Activated T-cell treated with anti-CD3 and anti-CD28 coated beads, Interleukin-2, amount 50 U/mL, for 4 hours (primary cell): ENCODE data around the gene SLC2A11. TPM values are rescaled to one million over a fixed set of nuclear protein-coding genes. Genes with fewer than 3 reads are reported as not detected.
"Not testable (repeated sequence)": the region's sequence is repeated elsewhere in the genome, so short reads cannot be mapped to it uniquely, and the experiment has no call there.

Source experiments
- ATAC-seq, 2 donors: fragments of 200-7000 bp; cut with Tn5 transposase; one replicate each; pipeline ENCODE4 v1.10.0; 2021
- DNase-seq: peaks from one replicate; pipeline ENCODE4 v3.0.0-alpha.2; 2020
- H3K27me3 Mint-ChIP-seq: one replicate; pipeline ENCODE4 v1.8.0; 2021; ENCODE audit warnings: low read depth, mixed read lengths
- H3K36me3 Mint-ChIP-seq: one replicate; pipeline ENCODE4 v1.8.0; 2022; ENCODE audit warnings: mixed read lengths; ENCODE audit not compliant: insufficient read depth
- H3K4me1 Mint-ChIP-seq: one replicate; pipeline ENCODE4 v1.8.0; 2021; ENCODE audit warnings: low read depth, mixed read lengths
- H3K4me3 Mint-ChIP-seq: one replicate; pipeline ENCODE4 v1.8.0; 2021; ENCODE audit warnings: mild to moderate bottlenecking, moderate library complexity, mixed read lengths
- H3K9me3 Mint-ChIP-seq: one replicate; pipeline ENCODE4 v1.8.0; 2021; ENCODE audit warnings: mixed read lengths
- total RNA-seq, 3 donors: library from RNA; stranded (reverse); gene quantifications; one replicate each; pipeline ENCODE4 v1.2.1, GENCODE V29; 2021

The SLC2A11 gene
- total RNA-seq, 3 donors from 2014 or later = 2.0 to 3.3 (median 2.4) TPM

- no peak for DNase-seq
- Mint-ChIP-seq H3K9me3 (no peaks in the 10 kb centered on the region), H3K36me3 (no peaks in the 10 kb centered on the region), H3K27me3 (no peaks in the 10 kb centered on the region), H3K4me3 (no peak overlapping the region), H3K4me1 (peaks cover 4% of the 10 kb centered on the region)
- no peak for ATAC-seq
Observed at GRCh38 chr22:23847991-23848864, 9.4 kb upstream of the SLC2A11 start.

DNA sequence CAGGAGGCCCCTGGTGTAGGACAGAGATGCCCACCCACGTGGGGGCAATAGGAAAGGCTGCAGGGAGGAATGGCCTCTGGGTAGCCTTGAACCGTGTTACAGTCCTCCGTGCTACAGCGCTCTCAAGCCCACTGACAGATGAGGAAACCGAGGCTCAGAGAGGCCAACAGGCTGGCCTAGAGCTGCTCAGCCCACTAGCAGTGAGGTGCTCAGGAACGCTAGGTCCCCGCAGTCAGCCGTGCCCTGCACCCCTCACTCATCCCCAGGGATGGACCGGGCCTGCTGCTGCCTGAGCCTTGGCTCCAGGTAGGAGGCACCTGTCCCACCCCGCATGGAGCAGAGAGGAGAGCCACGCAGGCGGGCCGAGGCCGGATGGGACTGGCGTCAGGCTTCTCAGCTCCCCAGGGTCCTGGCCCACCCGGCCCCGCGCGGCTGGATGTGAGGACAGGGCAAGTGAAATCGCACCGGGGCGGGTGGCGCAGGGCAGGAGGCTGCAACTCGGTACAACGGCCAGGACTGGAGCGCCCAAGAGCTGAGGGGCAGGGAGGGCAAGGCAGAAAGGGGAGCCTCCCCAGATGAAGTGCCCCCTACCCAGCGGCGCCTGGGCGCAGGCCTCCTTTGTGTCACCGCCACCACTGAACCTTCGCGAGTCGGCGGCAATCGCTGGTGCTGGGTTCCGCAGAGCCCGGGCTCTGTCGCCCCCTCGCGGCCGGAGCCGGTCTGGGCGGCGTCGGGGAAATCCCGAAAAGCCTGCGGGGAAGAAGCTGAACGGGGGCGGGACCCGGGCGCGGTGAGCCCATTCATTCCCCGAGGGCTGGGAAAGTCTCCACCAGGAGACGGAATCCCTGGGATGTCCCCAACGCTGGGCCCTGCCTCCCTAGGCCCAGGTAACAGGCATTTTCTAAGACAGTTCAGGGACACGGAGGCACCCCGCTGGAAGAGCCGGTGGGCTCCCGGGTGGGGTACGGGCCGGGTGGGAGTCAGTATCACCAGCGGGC is 8.4 kb upstream of the SLC2A11 start:
- Mint-ChIP-seq H3K36me3 (no peaks in the 10 kb centered on the region), H3K9me3 (no peaks in the 10 kb centered on the region), H3K4me3 (no peak overlapping the region), H3K4me1 (peaks cover 4% of the 10 kb centered on the region), H3K27me3 (no peaks in the 10 kb centered on the region)
- peak; percentile 88 for DNase-seq
- peak; percentile 91 to 94 for ATAC-seq

DNA sequence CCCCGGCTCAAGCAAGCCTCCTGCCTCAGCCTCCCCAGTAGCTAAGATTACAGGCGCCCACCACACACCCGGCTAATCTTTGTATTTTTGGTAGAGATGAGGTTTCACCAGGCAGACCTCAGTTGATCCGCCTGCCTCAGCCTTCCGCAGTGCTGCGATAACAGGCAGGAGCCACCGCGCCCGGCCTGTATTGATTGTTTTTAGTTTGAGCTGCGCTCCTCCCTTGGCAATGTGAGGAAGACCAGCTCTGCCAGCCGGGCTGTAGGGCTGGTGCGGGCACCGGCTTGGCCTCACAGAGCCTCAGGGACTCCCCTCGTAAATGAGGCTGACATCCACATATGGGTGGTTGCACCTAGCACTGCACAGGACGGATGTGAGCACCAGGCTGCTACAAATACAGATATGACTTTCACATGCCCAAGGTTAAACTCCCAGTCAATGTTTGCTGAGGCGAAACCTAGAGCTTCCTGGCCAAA is 7.5 kb upstream of the SLC2A11 start:
- H3K27me3 Mint-ChIP-seq = no peaks in the 10 kb centered on the region
- H3K4me3 Mint-ChIP-seq = no peak overlapping the region
- no peaks in the 10 kb centered on the region for H3K9me3 Mint-ChIP-seq
- DNase-seq (no peak), ATAC-seq (no peak)
- H3K4me1 Mint-ChIP-seq = peaks cover 4% of the 10 kb centered on the region
- H3K36me3 Mint-ChIP-seq = no peaks in the 10 kb centered on the region

DNA sequence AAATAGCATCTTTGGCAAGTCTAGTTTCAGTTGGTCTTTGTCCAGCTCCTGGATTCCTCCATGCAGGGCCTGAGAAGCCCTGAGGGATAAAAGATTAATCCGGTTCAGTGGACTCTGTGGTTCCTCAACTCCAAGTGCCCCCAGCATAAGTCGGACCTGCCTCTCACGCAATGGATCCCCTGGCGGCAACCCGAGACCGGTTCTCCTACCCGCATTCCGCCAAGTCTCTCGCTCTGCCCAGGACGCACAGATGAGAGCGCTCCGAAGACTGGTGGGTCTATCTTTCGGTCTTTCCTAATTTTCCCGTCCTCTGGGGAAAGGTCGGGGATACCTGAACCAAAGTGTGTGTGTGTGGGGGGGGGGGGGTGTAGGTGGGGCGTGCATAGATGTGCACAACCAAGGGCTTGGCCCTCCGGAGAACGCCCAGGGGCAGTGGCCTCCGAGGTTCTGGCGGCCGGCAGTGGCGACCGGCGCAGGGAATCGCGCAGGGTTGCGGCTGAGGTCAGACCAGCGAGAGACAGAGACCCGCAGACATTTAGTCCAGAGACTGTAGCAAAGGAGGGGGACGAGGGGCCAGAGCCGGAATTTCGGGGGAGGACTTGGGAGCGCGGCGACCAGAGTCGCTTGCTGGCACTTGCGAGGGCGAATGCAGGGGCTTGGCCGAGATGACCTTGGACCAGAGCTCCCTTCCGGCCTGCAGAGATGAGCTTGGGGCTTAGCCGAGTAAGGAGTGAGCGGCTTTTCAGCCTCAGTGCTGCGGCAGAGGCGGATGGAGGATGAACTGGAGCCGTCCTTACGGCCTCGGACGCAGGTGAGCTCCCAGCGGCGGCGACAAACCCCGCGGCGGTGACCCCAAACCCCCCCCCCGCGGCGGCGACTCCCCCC is 712 bp upstream of the SLC2A11 start:
- DNase-seq (no peak), ATAC-seq (peak; percentile 49 to 51)
- H3K27me3 Mint-ChIP-seq = no peaks in the 10 kb centered on the region

DNA sequence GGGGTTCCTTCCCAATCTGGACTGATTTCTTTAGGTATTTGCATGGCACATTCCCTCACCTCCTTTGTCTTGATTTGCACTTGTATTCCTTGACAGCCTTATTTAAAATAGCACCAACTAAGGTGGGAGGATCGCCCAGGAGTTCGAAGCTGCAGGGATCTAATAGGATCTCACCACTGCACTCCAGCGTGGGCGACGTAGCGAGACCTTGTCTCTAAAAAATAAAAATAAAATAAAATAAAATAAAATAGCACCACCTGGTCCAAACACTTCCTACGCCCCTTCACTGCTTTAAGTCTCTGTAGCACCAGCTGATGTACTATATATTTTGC is 775 bp downstream of the SLC2A11 start:
- ATAC-seq (no peak), DNase-seq (no peak)
- Mint-ChIP-seq H3K36me3 (no peaks in the 10 kb centered on the region), H3K27me3 (no peaks in the 10 kb centered on the region), H3K4me1 (peaks cover 18% of the 10 kb centered on the region), H3K9me3 (no peaks in the 10 kb centered on the region), H3K4me3 (peak overlapping the region; percentile 87)

More for the DNA sequence above, 712 bp upstream of the SLC2A11 start:
- peak overlapping the region; percentile 87 for H3K4me3 Mint-ChIP-seq
- H3K4me1 Mint-ChIP-seq = peaks cover 18% of the 10 kb centered on the region
- no peaks in the 10 kb centered on the region for H3K9me3 Mint-ChIP-seq
- H3K36me3 Mint-ChIP-seq = no peaks in the 10 kb centered on the region

GRCh38 chr22:23859201-23859600 is 1.5 kb downstream of the SLC2A11 start:
- DNase-seq = no peak
- Mint-ChIP-seq H3K4me3 (peak overlapping the region; percentile 87), H3K36me3 (peaks cover 2% of the 10 kb centered on the region), H3K4me1 (peaks cover 18% of the 10 kb centered on the region), H3K9me3 (no peaks in the 10 kb centered on the region), H3K27me3 (no peaks in the 10 kb centered on the region)
- no peak for ATAC-seq

GRCh38 chr22:23860187-23860586 is 2.5 kb downstream of the SLC2A11 start:
- not testable (repeated sequence) for H3K9me3 Mint-ChIP-seq, DNase-seq, H3K4me3 Mint-ChIP-seq, H3K27me3 Mint-ChIP-seq, ATAC-seq, H3K36me3 Mint-ChIP-seq
- H3K4me1 Mint-ChIP-seq = peaks cover 18% of the 10 kb centered on the region

- Mint-ChIP-seq H3K36me3 (peaks cover 6% of the 10 kb centered on the region), H3K27me3 (no peaks in the 10 kb centered on the region), H3K4me1 (peaks cover 14% of the 10 kb centered on the region), H3K4me3 (no peak overlapping the region), H3K9me3 (no peaks in the 10 kb centered on the region)
- no peak for DNase-seq
- no peak for ATAC-seq
Observed at GRCh38 chr22:23862103-23862502, 4.4 kb downstream of the SLC2A11 start.

DNA sequence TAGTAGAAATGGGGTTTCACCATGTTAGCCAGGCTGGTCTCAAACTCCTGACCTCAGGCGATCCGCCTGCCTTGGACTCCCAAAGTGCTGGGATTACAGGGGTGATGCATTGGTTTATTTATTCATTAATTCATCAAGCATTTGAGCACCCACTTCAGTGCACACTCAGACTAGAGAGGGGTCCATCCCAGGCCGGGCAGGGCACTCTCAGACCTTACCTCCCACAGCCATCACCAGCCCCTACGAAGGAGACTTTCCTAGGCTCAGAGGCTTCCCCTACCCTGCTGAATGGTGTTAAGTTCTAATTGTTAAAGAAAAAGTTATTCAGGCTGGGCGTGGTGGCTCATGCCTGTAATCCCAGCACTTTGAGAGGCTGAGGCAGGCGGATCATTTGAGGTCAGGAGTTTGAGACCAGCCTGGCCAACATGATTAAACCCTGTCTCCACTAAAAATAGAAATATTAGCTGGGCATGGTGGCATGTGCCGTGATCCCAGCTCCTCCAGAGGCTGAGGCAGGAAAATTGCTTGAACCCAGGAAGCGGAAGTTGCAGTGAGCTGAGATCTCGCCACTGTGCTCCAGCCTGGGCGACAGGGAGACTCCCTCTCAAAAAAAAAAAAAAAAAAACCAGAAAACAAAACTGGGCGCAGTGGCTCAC is 7.0 kb downstream of the SLC2A11 start:
- not testable (repeated sequence) for DNase-seq, H3K9me3 Mint-ChIP-seq, H3K4me3 Mint-ChIP-seq, ATAC-seq, H3K27me3 Mint-ChIP-seq, H3K4me1 Mint-ChIP-seq
- H3K36me3 Mint-ChIP-seq = peaks cover 11% of the 10 kb centered on the region

DNA sequence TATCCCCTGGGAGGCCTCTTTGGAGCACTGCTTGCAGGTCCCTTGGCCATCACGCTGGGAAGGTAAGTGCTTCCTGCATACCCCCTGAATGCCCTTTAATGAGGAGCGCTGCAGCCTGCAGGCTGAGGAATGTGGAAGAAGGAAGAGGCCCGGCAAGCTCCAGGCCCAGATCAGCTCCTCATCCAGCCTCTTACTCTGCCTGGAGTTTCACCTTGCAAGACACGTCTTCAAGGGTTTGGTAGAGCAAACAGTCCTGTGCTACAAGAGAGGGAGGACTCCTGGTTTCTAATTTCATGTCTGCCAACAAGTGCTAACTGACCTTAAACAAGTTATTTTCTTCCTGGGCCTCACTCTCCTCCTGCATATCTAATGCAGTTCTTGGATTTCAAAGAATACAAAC is 10.9 kb downstream of the SLC2A11 start:
- peaks cover 16% of the 10 kb centered on the region for H3K36me3 Mint-ChIP-seq
- H3K4me3 Mint-ChIP-seq = no peak overlapping the region
- H3K27me3 Mint-ChIP-seq = no peaks in the 10 kb centered on the region
- DNase-seq (no peak), ATAC-seq (no peak)
- H3K9me3 Mint-ChIP-seq = no peaks in the 10 kb centered on the region
- no peaks in the 10 kb centered on the region for H3K4me1 Mint-ChIP-seq

- Mint-ChIP-seq H3K27me3 (no peaks in the 10 kb centered on the region), H3K36me3 (peaks cover 15% of the 10 kb centered on the region), H3K4me1 (no peaks in the 10 kb centered on the region), H3K4me3 (no peak overlapping the region), H3K9me3 (no peaks in the 10 kb centered on the region)
- DNase-seq (no peak), ATAC-seq (no peak)
Observed at GRCh38 chr22:23874871-23875270, 17.2 kb downstream of the SLC2A11 start.

GRCh38 chr22:23875801-23876200 is 18.1 kb downstream of the SLC2A11 start:
- no peak for DNase-seq
- Mint-ChIP-seq H3K4me1 (no peaks in the 10 kb centered on the region), H3K36me3 (peaks cover 16% of the 10 kb centered on the region), H3K27me3 (no peaks in the 10 kb centered on the region), H3K9me3 (no peaks in the 10 kb centered on the region), H3K4me3 (no peak overlapping the region)
- ATAC-seq = no peak

GRCh38 chr22:23877566-23877965 is 19.9 kb downstream of the SLC2A11 start:
- DNase-seq (no peak), ATAC-seq (no peak)
- H3K4me3 Mint-ChIP-seq = no peak overlapping the region
- H3K27me3 Mint-ChIP-seq = no peaks in the 10 kb centered on the region
- H3K36me3 Mint-ChIP-seq = peaks cover 19% of the 10 kb centered on the region
- H3K9me3 Mint-ChIP-seq = no peaks in the 10 kb centered on the region
- H3K4me1 Mint-ChIP-seq = no peaks in the 10 kb centered on the region
